ENCODE measurements around the gene CCDC78. TPM values are rescaled to one million over a fixed set of nuclear protein-coding genes. Genes with fewer than 3 reads are reported as not detected.
A peak's percentile ranks its signal among the peaks of the same experiment; 100 is the strongest.

CCDC78 gene
- total RNA-seq, 1 experiment from 2014 or later, result 3.5 TPM

DNA sequence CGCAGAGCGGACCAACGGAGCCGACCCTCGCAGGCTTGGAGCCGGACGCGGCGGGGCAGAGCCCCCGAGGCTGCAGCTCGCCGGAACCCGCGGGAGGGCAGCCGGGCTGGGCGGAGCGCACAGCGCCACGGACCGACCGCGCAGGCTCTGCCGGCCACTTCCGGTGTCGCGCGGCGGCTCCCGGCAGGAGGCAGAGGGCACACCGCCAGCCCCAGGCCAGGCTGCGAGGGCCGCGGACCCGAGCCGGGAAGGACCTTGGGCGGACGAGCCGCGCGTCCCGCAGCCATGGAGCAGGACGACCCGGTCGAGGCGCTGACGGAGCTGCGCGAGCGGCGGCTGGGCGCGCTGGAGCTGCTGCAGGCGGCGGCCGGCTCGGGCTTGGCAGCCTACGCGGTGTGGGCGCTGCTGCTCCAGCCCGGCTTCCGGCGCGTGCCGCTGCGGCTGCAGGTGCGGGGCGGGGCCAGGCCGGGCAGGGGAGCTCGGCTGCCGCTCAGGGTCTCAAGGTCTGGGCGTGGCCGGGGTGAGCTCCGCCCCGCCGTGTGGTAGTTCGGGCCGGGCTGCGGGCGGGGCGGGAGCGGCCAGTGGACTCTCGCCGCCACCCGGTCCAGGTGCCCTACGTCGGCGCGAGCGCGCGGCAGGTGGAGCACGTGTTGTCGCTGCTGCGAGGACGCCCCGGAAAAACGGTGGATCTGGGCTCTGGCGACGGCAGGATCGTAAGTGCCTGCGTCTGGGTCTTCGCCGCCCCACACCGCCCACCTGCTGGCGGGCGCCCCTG lies 5.1 kb downstream of the CCDC78 start, which contains the start of gene ANTKMT:
ANTKMT (plus strand) TSS at position 157 of the 775 bp plus-strand sequence; CDS start at position 286, 129 bp downstream.
- Histone ChIP-seq H3K27me3 (replicated peaks; ENCODE audit: control insufficient read depth, insufficient read depth, low read length) (no peaks in the 10 kb centered on the region), H3K4me3 (ENCODE audit: low read depth, low read length) (peak within 1 kb of the TSS; percentile 86), H3K4me1 (peaks cover 24% of the 10 kb centered on the region), H3K9me3 (no peaks in the 10 kb centered on the region), H3K36me3 (ENCODE audit: control insufficient read depth, insufficient read depth, low read length) (no peaks in the 10 kb centered on the region)
- peak within 1 kb of the TSS; percentile 39 for H3K27ac Mint-ChIP-seq (ENCODE audit: unreplicated experiment)
- no TSS peak for BruUV-seq (replicated peaks)
- H3K27me3 Mint-ChIP-seq (ENCODE audit: insufficient read depth, unreplicated experiment), result no peaks in the 10 kb centered on the region
- H3K4me1 Mint-ChIP-seq (ENCODE audit: low read depth, unreplicated experiment), result no peaks in the 10 kb centered on the region
- TF ChIP-seq, protein P1, sequence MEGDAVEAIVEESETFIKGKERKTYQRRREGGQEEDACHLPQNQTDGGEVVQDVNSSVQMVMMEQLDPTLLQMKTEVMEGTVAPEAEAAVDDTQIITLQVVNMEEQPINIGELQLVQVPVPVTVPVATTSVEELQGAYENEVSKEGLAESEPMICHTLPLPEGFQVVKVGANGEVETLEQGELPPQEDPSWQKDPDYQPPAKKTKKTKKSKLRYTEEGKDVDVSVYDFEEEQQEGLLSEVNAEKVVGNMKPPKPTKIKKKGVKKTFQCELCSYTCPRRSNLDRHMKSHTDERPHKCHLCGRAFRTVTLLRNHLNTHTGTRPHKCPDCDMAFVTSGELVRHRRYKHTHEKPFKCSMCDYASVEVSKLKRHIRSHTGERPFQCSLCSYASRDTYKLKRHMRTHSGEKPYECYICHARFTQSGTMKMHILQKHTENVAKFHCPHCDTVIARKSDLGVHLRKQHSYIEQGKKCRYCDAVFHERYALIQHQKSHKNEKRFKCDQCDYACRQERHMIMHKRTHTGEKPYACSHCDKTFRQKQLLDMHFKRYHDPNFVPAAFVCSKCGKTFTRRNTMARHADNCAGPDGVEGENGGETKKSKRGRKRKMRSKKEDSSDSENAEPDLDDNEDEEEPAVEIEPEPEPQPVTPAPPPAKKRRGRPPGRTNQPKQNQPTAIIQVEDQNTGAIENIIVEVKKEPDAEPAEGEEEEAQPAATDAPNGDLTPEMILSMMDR (IDR thresholded peaks at IDR 0.05; ENCODE audit: insufficient read depth in 1 of 2, low read depth in 1 of 2, low read length in 1 of 2, severe bottlenecking in 1 of 2, unreplicated experiment in 1 of 2), result no peak
- intact Hi-C loops (cut with micrococcal nuclease; ENCODE audit: unreplicated experiment), result no loop called here
- CTCF ChIA-PET, result interaction anchor here (0.6 to 1.7 kb wide), 2 partner anchors 9 to 67 kb away, joined by 4 to 13 read pairs; partner anchors contain the start of genes CHTF18 and RPUSD1
- H3K4me3 Mint-ChIP-seq (ENCODE audit: unreplicated experiment), result peak within 1 kb of the TSS; percentile 73
- POLR2A ChIA-PET, result interaction anchor here (0.6 to 2.4 kb wide), 11 partner anchors 9 to 67 kb away, joined by 3 to 12 read pairs (median 4); partner anchors contain the start of genes CHTF18, CIAO3, FBXL16 and RHBDL1
- peaks cover 3% of the 10 kb centered on the region for H3K36me3 Mint-ChIP-seq (ENCODE audit: insufficient read depth, unreplicated experiment)
- DNase-seq, result peak; percentile 89 to 95
- H3K9me3 Mint-ChIP-seq (ENCODE audit: unreplicated experiment), result no peaks in the 10 kb centered on the region

- POLR2A ChIA-PET, result interaction anchor here (0.9 to 2.4 kb wide), 4 partner anchors 8 to 68 kb away, joined by 3 to 12 read pairs (median 5); partner anchors contain the start of genes CHTF18 and RPUSD1
- peaks cover 29% of the 10 kb centered on the region for H3K4me1 ChIP-seq
These were observed 5.7 kb downstream of the CCDC78 start for GRCh38 chr16:720447-720989.

More at GRCh38 chr16:720447-720989, 5.7 kb downstream of the CCDC78 start:
- H3K36me3 ChIP-seq (ENCODE audit: control insufficient read depth, insufficient read depth, low read length), result no peaks in the 10 kb centered on the region
- H3K27me3 ChIP-seq (replicated peaks; ENCODE audit: control insufficient read depth, insufficient read depth, low read length), result no peaks in the 10 kb centered on the region
- Mint-ChIP-seq H3K4me1 (ENCODE audit: low read depth, unreplicated experiment) (no peaks in the 10 kb centered on the region), H3K27ac (ENCODE audit: unreplicated experiment) (peak overlapping the region; percentile 39), H3K36me3 (ENCODE audit: insufficient read depth, unreplicated experiment) (peaks cover 10% of the 10 kb centered on the region), H3K9me3 (ENCODE audit: unreplicated experiment) (no peaks in the 10 kb centered on the region), H3K27me3 (ENCODE audit: insufficient read depth, unreplicated experiment) (no peaks in the 10 kb centered on the region), H3K4me3 (ENCODE audit: unreplicated experiment) (peak overlapping the region; percentile 73)
- H3K9me3 ChIP-seq, result no peaks in the 10 kb centered on the region
- CTCF ChIA-PET, result interaction anchor here (0.6 to 1.7 kb wide), 5 partner anchors 8 to 335 kb away, joined by 3 to 13 read pairs (median 3); no protein-coding TSS in a partner anchor
- intact Hi-C loops (cut with micrococcal nuclease; ENCODE audit: unreplicated experiment), result no loop called here
- TF ChIP-seq, protein P1 (IDR thresholded peaks at IDR 0.05; ENCODE audit: insufficient read depth in 1 of 2, low read depth in 1 of 2, low read length in 1 of 2, severe bottlenecking in 1 of 2, unreplicated experiment in 1 of 2), result no peak
- H3K4me3 ChIP-seq (ENCODE audit: low read depth, low read length), result peak overlapping the region; percentile 86
- no TSS peak for BruUV-seq (replicated peaks)
- peak in 1 of 2 experiments; percentile 64 for DNase-seq

All from Caco-2 (cell line).